K562 (cell line): Measurements from ENCODE around the gene TPD52L1. TPM values are rescaled to one million over a fixed set of nuclear protein-coding genes. Genes with fewer than 3 reads are reported as not detected.

Experiments used
- ATAC-seq: fragments of 200-7000 bp; cut with Tn5 transposase; 3 replicates; pipeline ENCODE4 v1.9.1; 2020; ENCODE audit warnings: moderate library complexity
- BruUV-seq: library from RNA; stranded (reverse); fragments of 400-500 nt; replicated peaks from 2 replicates; lab custom pipeline; 2021; lab: Mats Ljungman, UMichigan
- CTCF ChIA-PET: fragments of 300-600 bp; formaldehyde crosslinking; extraction: SDS; loops from one replicate; lab custom pipeline; 2021; ENCODE audit warnings: low intra/inter-chr PET ratio; lab: Yijun Ruan, JAX
- POLR2A ChIA-PET: fragments of 300-600, 350-650 bp; sonication (Branson Sonifier 250); formaldehyde crosslinking; extraction: SDS; loops from one replicate; lab custom pipeline; 2021; ENCODE audit warnings: antibody characterized with exemption, inconsistent platforms; lab: Yijun Ruan, JAX
- DNase-seq, 4 experiments: peaks; one replicate each; pipeline versions ENCODE4 v3.0.0 to v3.0.0-alpha.2; 2011 to 2018; ENCODE audit warnings: low spot score in 3 of 4, mixed read lengths in 3 of 4; ENCODE audit errors: extremely low read depth in 1 of 4
- FAIRE-seq: peaks from 2 replicates; lab custom pipeline; 2011; peaks lifted over from hg19 to GRCh38; lab: Jason Lieb, UNC
- H2AFZ ChIP-seq: 2 replicates; pipeline ENCODE4 v1.6.0; 2011; ENCODE audit warnings: low read depth, low read length, control low read depth, inconsistent platforms
- H3K27ac ChIP-seq: fragments of 200-600 bp; 3 replicates; pipeline ENCODE4 v1.8.0; 2011; ENCODE audit warnings: low read depth, mild to moderate bottlenecking, control low read depth, inconsistent platforms, low read length, moderate library complexity, mixed read lengths; ENCODE audit errors: extremely low read depth
- H3K27me3 ChIP-seq, 2 experiments: fragments of 300-600 bp in 1 of 2; 2 replicates in 1 of 2; 3 replicates in 1 of 2; pipeline versions ENCODE4 v1.6.0 to v1.8.0; 2011; ENCODE audit warnings: inconsistent platforms in 2 of 2, low read length in 2 of 2, mild to moderate bottlenecking in 1 of 2, mixed read lengths in 1 of 2, moderate library complexity in 1 of 2; ENCODE audit not compliant: control insufficient read depth in 2 of 2, insufficient read depth in 2 of 2
- H3K36me3 ChIP-seq: fragments of 300-600 bp; 3 replicates; pipeline ENCODE4 v1.8.0; 2011; ENCODE audit warnings: mild to moderate bottlenecking, low read length, inconsistent platforms; ENCODE audit not compliant: control insufficient read depth, insufficient read depth
- H3K4me1 ChIP-seq, 2 experiments: fragments of 200-600 bp in 1 of 2; replicated peaks in 1 of 2; 2 replicates in 1 of 2; 3 replicates in 1 of 2; pipeline versions ENCODE4 v1.5.1 to v1.8.0; 2011; ENCODE audit warnings: inconsistent platforms in 2 of 2, low read length in 2 of 2, mild to moderate bottlenecking in 1 of 2, mixed read lengths in 1 of 2, moderate library complexity in 1 of 2; ENCODE audit not compliant: control insufficient read depth in 2 of 2, insufficient read depth in 2 of 2
- H3K4me2 ChIP-seq: 2 replicates; pipeline ENCODE4 v1.6.1; 2011; ENCODE audit warnings: low read length, control low read depth, inconsistent platforms, mixed read lengths; ENCODE audit not compliant: insufficient read depth
- H3K4me3 ChIP-seq: fragments of 200-600 bp; sonication (generic), shearing (Covaris generic); 2 replicates; pipeline ENCODE4 v1.5.1; 2016; ENCODE audit warnings: control low read depth, inconsistent platforms
- H3K79me2 ChIP-seq: fragments of 200-600 bp; 3 replicates; pipeline ENCODE4 v1.8.0; 2011; ENCODE audit warnings: low read length, inconsistent platforms; ENCODE audit not compliant: control insufficient read depth, insufficient read depth
- H3K9ac ChIP-seq, 2 experiments: 2 replicates each; pipeline versions ENCODE4 v1.6.0 to v1.6.1; 2011; ENCODE audit warnings: low read depth in 2 of 2, low read length in 2 of 2, control low read depth in 1 of 2, inconsistent platforms in 1 of 2, mild to moderate bottlenecking in 1 of 2, mixed read lengths in 1 of 2; ENCODE audit not compliant: insufficient read depth in 1 of 2
- H3K9me1 ChIP-seq: one replicate; pipeline ENCODE4 v1.6.0; 2011; ENCODE audit warnings: inconsistent platforms, mild to moderate bottlenecking, low read length, moderate library complexity; ENCODE audit not compliant: control insufficient read depth, insufficient read depth
- H3K9me3 ChIP-seq: replicated peaks from 2 replicates; pipeline ENCODE4 v1.5.1; 2011; ENCODE audit warnings: low read depth, low read length, inconsistent platforms; ENCODE audit not compliant: control insufficient read depth, insufficient read depth
- H4K20me1 ChIP-seq: replicated peaks from 2 replicates; pipeline ENCODE4 v1.6.1; 2011; ENCODE audit warnings: low read length, inconsistent platforms, mixed read lengths; ENCODE audit not compliant: control insufficient read depth, insufficient read depth
- CBFA2T3 ChIP-seq: fragments of 450-650 bp; IDR thresholded peaks from 2 replicates; pipeline ENCODE4 v1.6.1; 2017
- GATAD2A ChIP-seq: fragments of 450-650 bp; IDR thresholded peaks from 2 replicates; pipeline ENCODE4 v1.6.1; 2017
- HNRNPK ChIP-seq: fragments of 200-400 bp; formaldehyde crosslinking; IDR thresholded peaks from one replicate; pipeline ENCODE4 v1.6.1; 2018; ENCODE audit warnings: mild to moderate bottlenecking, low read depth, low read length; ENCODE audit not compliant: poor library complexity, severe bottlenecking
- MEIS2 ChIP-seq: fragments of 450-650 bp; IDR thresholded peaks from 2 replicates; pipeline ENCODE4 v1.6.1; 2014; ENCODE audit warnings: mild to moderate bottlenecking; ENCODE audit not compliant: partially characterized antibody
- MTA1 ChIP-seq: fragments of 450-650 bp; IDR thresholded peaks from 2 replicates; pipeline ENCODE4 v1.6.1; 2017; ENCODE audit warnings: borderline replicate concordance
- RFX1 ChIP-seq: fragments of 450-650 bp; IDR thresholded peaks from 2 replicates; pipeline ENCODE4 v1.6.1; 2016; ENCODE audit warnings: mild to moderate bottlenecking, moderate library complexity
- TAF15 ChIP-seq: fragments of 200-400 bp; formaldehyde crosslinking; IDR thresholded peaks from 2 replicates; pipeline ENCODE4 v1.6.1; 2017; ENCODE audit warnings: mild to moderate bottlenecking, low read depth, low read length, moderate library complexity
- TOE1 ChIP-seq, 2 experiments: fragments of 450-650 bp in 1 of 2; sonication (generic) in 1 of 2; formaldehyde crosslinking in 1 of 2; IDR thresholded peaks; 2 replicates each; pipeline versions ENCODE4 v1.7.1 to v1.8.0; 2016 to 2022; ENCODE audit warnings: borderline replicate concordance in 2 of 2, mild to moderate bottlenecking in 2 of 2, antibody characterized with exemption in 1 of 2, inconsistent platforms in 1 of 2, low read depth in 1 of 2, missing genetic modification reagents in 1 of 2, moderate library complexity in 1 of 2
- WGBS: fragments of 100-300 bp; shearing (Covaris generic); methylation state at CpG from one replicate; pipeline ENCODE4 v1.1.6; 2016; ENCODE audit warnings: low coverage, mixed read lengths; ENCODE audit not compliant: insufficient coverage; ENCODE audit errors: missing lambda C conversion rate; 5-methylcytosine and 5-hydroxymethylcytosine counted together
- in situ Hi-C: fragments of 300-500 bp; cut with MboI; formaldehyde crosslinking; loops from 4 replicates; pipeline ENCODE4 v1.15.0; 2018; ENCODE audit warnings: inconsistent platforms, mixed read lengths
- intact Hi-C: fragments of 100-400 bp; cut with micrococcal nuclease; formaldehyde crosslinking; loops from 2 replicates; pipeline ENCODE4 v1.14.2; 2022
- polyA plus RNA-seq, 8 experiments: library from polyadenylated mRNA; depleted of rRNA in 4 of 8; stranded (reverse) in 5 of 8; unstranded in 3 of 8; fragments of >200 nt; fragmentation: Nextera tagmentation in 2 of 8; fragmentation: Illumina TruSeq in 1 of 8; extraction: Ambion mirVana in 2 of 8; extraction: Trizol in 1 of 8; gene quantifications; 2 replicates each; pipeline versions ENCODE4 v1.2.1 to v1.2.3, GENCODE V29; 2011 to 2014; ENCODE audit warnings: inconsistent platforms in 1 of 8, missing spikeins in 1 of 8
- total RNA-seq, 7 experiments: library from RNA; depleted of rRNA in 6 of 7; stranded (reverse); fragments of >200 nt in 6 of 7; fragmentation: Illumina TruSeq in 2 of 7; extraction: Trizol in 2 of 7; gene quantifications; 2 replicates each; pipeline versions ENCODE4 v1.2.1 to v1.2.3, GENCODE V29; 2011 to 2021; ENCODE audit warnings: low replicate concordance in 1 of 7
- TF ChIP-seq, protein P1 (sequence below): fragments of 150-350 bp; conservative IDR thresholded peaks from 2 replicates; pipeline ENCODE4 v1.6.1; 2014; ENCODE audit warnings: low read length
- TF ChIP-seq, protein P2 (sequence below): fragments of 250-450 bp; sonication (Bioruptor Pico); IDR thresholded peaks from 2 replicates; pipeline ENCODE4 v1.8.0; 2022; ENCODE audit warnings: moderate library complexity, mild to moderate bottlenecking, inconsistent platforms

TPD52L1 gene
- total and polyA plus RNA-seq, 9 of the 15 experiments (the other 6 are each of a cell fraction or from before 2014, with no cell fraction given), result 12.9 to 149 (median 75.7) TPM

- Histone ChIP-seq H3K79me2 (no peaks in the 10 kb centered on the region), H3K9ac (peak overlapping the region in 1 of 2 experiments; percentile 58; a peak in 1 of 4 replicates), H3K4me3 (no peak overlapping the region), H2AFZ (no peak overlapping the region), H3K9me1 (no peaks in the 10 kb centered on the region), H4K20me1 (no peaks in the 10 kb centered on the region), H3K27me3 (no peaks in the 10 kb centered on the region), H3K27ac (no peak overlapping the region), H3K4me2 (no peak overlapping the region), H3K4me1 (peaks cover 0 to 3% of the 10 kb centered on the region in 2 experiments; a peak in 1 of 5 replicates), H3K9me3 (no peaks in the 10 kb centered on the region), H3K36me3 (peaks cover 23% of the 10 kb centered on the region; the same call in 2 of the 3 replicates)
- intact Hi-C loops, result loop anchor here (10.0 kb wide), 1 partner anchor 113 kb away; the partner anchor contains the start of gene TPD52L1
- CTCF ChIA-PET, result no interaction called here
- WGBS, result 71% methylated on average over 11 of the region's 12 CpGs
- in situ Hi-C loops, result no loop called here
- no peak for DNase-seq
- TF ChIP-seq GATAD2A, result no peak
- no peak for TF ChIP-seq TAF15
- TF ChIP-seq CBFA2T3, result no peak
- TF ChIP-seq, protein P1, sequence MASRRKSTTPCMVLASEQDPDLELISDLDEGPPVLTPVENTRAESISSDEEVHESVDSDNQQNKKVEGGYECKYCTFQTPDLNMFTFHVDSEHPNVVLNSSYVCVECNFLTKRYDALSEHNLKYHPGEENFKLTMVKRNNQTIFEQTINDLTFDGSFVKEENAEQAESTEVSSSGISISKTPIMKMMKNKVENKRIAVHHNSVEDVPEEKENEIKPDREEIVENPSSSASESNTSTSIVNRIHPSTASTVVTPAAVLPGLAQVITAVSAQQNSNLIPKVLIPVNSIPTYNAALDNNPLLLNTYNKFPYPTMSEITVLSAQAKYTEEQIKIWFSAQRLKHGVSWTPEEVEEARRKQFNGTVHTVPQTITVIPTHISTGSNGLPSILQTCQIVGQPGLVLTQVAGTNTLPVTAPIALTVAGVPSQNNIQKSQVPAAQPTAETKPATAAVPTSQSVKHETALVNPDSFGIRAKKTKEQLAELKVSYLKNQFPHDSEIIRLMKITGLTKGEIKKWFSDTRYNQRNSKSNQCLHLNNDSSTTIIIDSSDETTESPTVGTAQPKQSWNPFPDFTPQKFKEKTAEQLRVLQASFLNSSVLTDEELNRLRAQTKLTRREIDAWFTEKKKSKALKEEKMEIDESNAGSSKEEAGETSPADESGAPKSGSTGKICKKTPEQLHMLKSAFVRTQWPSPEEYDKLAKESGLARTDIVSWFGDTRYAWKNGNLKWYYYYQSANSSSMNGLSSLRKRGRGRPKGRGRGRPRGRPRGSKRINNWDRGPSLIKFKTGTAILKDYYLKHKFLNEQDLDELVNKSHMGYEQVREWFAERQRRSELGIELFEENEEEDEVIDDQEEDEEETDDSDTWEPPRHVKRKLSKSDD, result no peak
- TF ChIP-seq HNRNPK, result no peak
- TF ChIP-seq RFX1, result no peak
- no peak for TF ChIP-seq MEIS2
- TF ChIP-seq, protein P2, sequence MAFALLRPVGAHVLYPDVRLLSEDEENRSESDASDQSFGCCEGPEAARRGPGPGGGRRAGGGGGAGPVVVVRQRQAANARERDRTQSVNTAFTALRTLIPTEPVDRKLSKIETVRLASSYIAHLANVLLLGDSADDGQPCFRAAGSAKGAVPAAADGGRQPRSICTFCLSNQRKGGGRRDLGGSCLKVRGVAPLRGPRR (CRISPR knock-in tag), result no peak
- TF ChIP-seq MTA1, result no peak
- no peak for TF ChIP-seq TOE1 (IDR thresholded peaks at IDR 0.05; ENCODE audit: borderline replicate concordance)
- no peak for TF ChIP-seq TOE1 (CRISPR knock-in tag; IDR thresholded peaks at IDR 0.05; ENCODE audit: borderline replicate concordance, low read depth)
- POLR2A ChIA-PET, result interaction anchor here (0.6 to 1.0 kb wide), 4 partner anchors 12 to 394 kb away, joined by 3 read pairs; partner anchors contain the start of genes HDDC2 and TPD52L1
- BruUV-seq, result no TSS peak
- FAIRE-seq, result peak; percentile 19
- ATAC-seq, result peak; percentile 32
Measured at GRCh38 chr6:125267806-125268523, 114.4 kb downstream of the TPD52L1 start.
